GM23338 (cell line): Measurements from ENCODE around the gene RFXANK.

ENCODE experiments used
- EZH2 ChIP-seq: fragments of 200-600 bp; sonication (generic); IDR thresholded peaks from one replicate; pipeline ENCODE4 v1.8.0; 2017; ENCODE audit warnings: antibody characterized with exemption, mild to moderate bottlenecking, low read depth; ENCODE audit not compliant: unreplicated experiment
- JUNB ChIP-seq: IDR thresholded peaks from one replicate; pipeline ENCODE4 v1.6.1; 2016; ENCODE audit warnings: antibody characterized with exemption; ENCODE audit not compliant: unreplicated experiment
- POLR2AphosphoS5 ChIP-seq: IDR thresholded peaks from 2 replicates; pipeline ENCODE4 v1.6.1; 2016; ENCODE audit warnings: antibody characterized with exemption, low read depth
- TF ChIP-seq, protein P1 (sequence below), 2 experiments: fragments of 200-600 bp in 1 of 2; sonication (generic) in 1 of 2; conservative IDR thresholded peaks; 2 replicates each; pipeline versions ENCODE4 v1.5.1 to v1.6.1; 2016 to 2017; ENCODE audit warnings: antibody characterized with exemption in 2 of 2, low read depth in 2 of 2, mild to moderate bottlenecking in 2 of 2, moderate library complexity in 1 of 2

GRCh38 chr19:19176950-19177349 is 15.1 kb upstream of the RFXANK start:
- TF ChIP-seq, protein P1, sequence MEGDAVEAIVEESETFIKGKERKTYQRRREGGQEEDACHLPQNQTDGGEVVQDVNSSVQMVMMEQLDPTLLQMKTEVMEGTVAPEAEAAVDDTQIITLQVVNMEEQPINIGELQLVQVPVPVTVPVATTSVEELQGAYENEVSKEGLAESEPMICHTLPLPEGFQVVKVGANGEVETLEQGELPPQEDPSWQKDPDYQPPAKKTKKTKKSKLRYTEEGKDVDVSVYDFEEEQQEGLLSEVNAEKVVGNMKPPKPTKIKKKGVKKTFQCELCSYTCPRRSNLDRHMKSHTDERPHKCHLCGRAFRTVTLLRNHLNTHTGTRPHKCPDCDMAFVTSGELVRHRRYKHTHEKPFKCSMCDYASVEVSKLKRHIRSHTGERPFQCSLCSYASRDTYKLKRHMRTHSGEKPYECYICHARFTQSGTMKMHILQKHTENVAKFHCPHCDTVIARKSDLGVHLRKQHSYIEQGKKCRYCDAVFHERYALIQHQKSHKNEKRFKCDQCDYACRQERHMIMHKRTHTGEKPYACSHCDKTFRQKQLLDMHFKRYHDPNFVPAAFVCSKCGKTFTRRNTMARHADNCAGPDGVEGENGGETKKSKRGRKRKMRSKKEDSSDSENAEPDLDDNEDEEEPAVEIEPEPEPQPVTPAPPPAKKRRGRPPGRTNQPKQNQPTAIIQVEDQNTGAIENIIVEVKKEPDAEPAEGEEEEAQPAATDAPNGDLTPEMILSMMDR (conservative IDR thresholded peaks at IDR 0.05; ENCODE audit: low read depth in 2 of 2): no peak
- TF ChIP-seq EZH2: no peak
- TF ChIP-seq POLR2AphosphoS5: no peak
- TF ChIP-seq JUNB: no peak
